NB4 (cell line): ENCODE measurements around the gene NRXN3.

Experiments used
- DNase-seq: peaks from one replicate; pipeline ENCODE4 v3.0.0; 2010; ENCODE audit warnings: low read depth
- H3K4me3 ChIP-seq: one replicate; pipeline ENCODE4 v1.5.1; 2011; ENCODE audit warnings: mild to moderate bottlenecking, low read depth, low read length, moderate library complexity
- MAX ChIP-seq: IDR thresholded peaks from 2 replicates; pipeline ENCODE4 v1.6.1; 2011; ENCODE audit warnings: low read depth, low read length
- MYC ChIP-seq: IDR thresholded peaks from 2 replicates; pipeline ENCODE4 v1.6.1; 2011; ENCODE audit warnings: low read depth, low read length
- POLR2A ChIP-seq: IDR thresholded peaks from 2 replicates; pipeline ENCODE4 v1.6.1; 2011; ENCODE audit warnings: mild to moderate bottlenecking; ENCODE audit not compliant: insufficient read length; ENCODE audit errors: extremely low read depth
- TF ChIP-seq, protein P1 (sequence below): IDR thresholded peaks from one replicate; pipeline ENCODE4 v1.5.1; 2012; ENCODE audit warnings: low read depth, low read length

NRXN3 gene

DNA sequence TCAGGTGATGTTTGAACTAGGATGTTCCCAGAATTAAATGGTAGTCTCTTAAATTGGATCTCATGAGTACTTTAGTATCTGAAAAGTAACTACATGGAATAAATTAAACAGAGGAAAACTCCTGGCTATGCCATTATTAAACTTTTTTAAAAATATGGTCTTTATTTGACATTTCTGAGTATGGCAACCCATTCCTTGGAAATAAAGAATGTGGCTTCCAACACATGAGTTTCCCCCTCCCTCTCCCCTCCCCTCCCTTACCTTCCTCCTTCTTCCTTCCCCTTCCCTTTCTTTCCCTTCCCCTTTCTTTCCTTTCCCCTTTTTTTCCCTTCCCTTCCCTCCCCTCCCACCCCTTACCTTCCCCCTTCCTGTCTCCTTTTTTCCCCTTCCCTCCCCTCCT, 1100.9 kb downstream of the NRXN3 start:
- H3K4me3 ChIP-seq, result no peak overlapping the region
- TF ChIP-seq POLR2A (no peak), MAX (no peak), MYC (no peak)
- TF ChIP-seq, protein P1, sequence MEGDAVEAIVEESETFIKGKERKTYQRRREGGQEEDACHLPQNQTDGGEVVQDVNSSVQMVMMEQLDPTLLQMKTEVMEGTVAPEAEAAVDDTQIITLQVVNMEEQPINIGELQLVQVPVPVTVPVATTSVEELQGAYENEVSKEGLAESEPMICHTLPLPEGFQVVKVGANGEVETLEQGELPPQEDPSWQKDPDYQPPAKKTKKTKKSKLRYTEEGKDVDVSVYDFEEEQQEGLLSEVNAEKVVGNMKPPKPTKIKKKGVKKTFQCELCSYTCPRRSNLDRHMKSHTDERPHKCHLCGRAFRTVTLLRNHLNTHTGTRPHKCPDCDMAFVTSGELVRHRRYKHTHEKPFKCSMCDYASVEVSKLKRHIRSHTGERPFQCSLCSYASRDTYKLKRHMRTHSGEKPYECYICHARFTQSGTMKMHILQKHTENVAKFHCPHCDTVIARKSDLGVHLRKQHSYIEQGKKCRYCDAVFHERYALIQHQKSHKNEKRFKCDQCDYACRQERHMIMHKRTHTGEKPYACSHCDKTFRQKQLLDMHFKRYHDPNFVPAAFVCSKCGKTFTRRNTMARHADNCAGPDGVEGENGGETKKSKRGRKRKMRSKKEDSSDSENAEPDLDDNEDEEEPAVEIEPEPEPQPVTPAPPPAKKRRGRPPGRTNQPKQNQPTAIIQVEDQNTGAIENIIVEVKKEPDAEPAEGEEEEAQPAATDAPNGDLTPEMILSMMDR, result no peak
- no peak for DNase-seq

DNA sequence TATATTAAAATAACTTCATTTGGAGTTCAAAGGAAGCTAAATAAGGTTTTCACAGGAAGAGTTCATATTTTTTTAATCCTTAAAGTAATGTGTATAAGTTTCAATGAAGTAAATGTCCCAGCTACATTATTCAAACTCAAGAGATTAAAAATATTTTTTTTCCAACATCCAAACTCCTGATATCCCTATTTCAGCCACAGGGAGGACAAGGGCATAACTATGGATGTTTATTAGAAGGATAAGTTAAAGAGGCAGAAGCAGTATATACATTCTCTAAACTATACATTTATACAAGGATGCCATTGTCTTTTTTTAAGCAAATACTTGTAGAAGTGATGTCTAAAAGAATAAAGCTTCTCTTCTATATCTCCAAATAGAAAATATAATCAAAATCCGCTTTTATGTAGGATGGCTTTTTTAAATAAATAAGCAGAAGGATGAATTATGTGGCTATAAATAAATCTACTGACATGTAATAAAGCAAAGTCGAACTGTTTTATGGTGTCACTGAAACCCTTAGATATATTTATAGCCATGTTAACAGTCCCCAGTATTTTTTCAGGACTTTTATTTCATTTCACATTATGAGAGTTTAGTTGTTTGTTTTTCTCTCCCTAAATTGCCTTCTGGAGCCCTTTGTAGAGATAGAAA, 1104.6 kb downstream of the NRXN3 start:
- DNase-seq, result no peak
- H3K4me3 ChIP-seq, result no peak overlapping the region
- TF ChIP-seq, protein P1, result no peak
- TF ChIP-seq POLR2A (no peak), MYC (no peak), MAX (no peak)

GRCh38 chr14:79275292-79275655, 1105.1 kb downstream of the NRXN3 start:
- no peak overlapping the region for H3K4me3 ChIP-seq
- no peak for TF ChIP-seq MAX
- TF ChIP-seq POLR2A, result no peak
- TF ChIP-seq, protein P1, result no peak
- no peak for TF ChIP-seq MYC
- DNase-seq, result no peak

DNA sequence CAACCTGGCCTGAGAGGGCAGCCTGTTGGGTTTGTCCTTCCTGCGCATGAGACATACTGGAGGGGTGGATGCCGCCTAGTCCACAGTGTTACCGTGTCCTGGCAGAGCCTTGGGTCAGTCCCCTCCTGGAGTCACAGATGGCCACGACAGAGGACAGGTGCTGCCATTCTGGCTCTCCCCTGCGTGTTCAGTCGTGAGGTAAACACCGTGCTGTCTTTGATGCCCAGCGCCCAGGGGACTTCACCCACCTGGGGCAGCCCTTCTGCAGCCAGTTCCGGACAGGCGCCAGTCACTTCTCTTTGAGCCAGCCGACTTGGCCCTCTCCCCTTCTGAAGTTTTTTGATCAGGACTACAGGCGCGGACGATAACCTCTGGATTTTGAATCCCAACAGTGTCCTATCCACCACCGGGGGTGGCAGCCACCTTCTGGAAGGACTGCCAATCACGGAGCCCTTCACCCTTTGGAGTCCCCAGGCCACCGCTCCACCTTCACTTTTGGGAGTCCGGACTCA, 1108.2 kb downstream of the NRXN3 start:
- no peak for DNase-seq
- TF ChIP-seq MAX, result no peak
- no peak for TF ChIP-seq MYC
- TF ChIP-seq POLR2A, result no peak
- TF ChIP-seq, protein P1, result no peak
- no peak overlapping the region for H3K4me3 ChIP-seq

GRCh38 chr14:79278798-79279644, 1108.8 kb downstream of the NRXN3 start:
- TF ChIP-seq POLR2A (no peak), MAX (no peak), MYC (no peak)
- TF ChIP-seq, protein P1, result no peak
- DNase-seq, result no peak
- no peak overlapping the region for H3K4me3 ChIP-seq
